Measurements from ENCODE around the gene SEC61G. TPM values are rescaled to one million over a fixed set of nuclear protein-coding genes. Genes with fewer than 3 reads are reported as not detected.

SEC61G gene
- total and polyA plus RNA-seq, 10 of the 15 experiments (the other 5 are each of a cell fraction or from before 2014, with no cell fraction given) = 163 to 809 (median 346) TPM

DNA sequence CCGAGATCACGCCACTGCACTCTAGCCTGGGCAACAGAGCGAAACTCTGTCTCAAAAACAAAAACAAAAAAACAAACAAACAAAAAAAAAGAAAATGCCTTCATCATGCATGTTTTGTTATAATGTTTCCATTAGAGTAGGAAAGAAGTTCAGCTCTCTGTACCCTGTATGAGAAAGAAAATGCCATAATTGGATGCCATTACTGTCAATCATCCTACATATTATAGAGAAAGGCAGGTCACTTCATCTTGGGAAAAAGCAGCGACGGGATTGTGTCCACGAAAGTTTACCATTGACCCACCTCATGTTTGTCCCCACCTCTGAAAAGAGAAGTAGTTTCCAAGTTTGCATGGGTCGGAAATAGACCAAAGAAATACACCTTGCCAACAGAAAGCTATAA lies 33.8 kb downstream of the SEC61G start:
- DNase-seq (ENCODE audit: low read depth, low spot score) (no peak), ATAC-seq (no peak), FAIRE-seq (no peak)
- no peaks in the 10 kb centered on the region for H3K79me2 ChIP-seq (ENCODE audit: control insufficient read depth, insufficient read depth, low read length)
- intact Hi-C loops (cut with micrococcal nuclease; ENCODE audit: unreplicated experiment) (no loop called here), in situ Hi-C loops (cut with MboI) (no loop called here)
- H2AFZ ChIP-seq (ENCODE audit: control insufficient read depth, low read depth, low read length) = no peak overlapping the region
- H3K27ac ChIP-seq (ENCODE audit: control insufficient read depth, insufficient read depth) = no peak overlapping the region
- SMC1A ChIA-PET (ENCODE audit: uncharacterized antibody, unreplicated experiment) = no interaction called here
- no peaks in the 10 kb centered on the region for H3K27me3 ChIP-seq (replicated peaks in 1 of 2; ENCODE audit: control insufficient read depth in 2 of 2, insufficient read depth in 2 of 2, low read length in 1 of 2)
- H3K4me2 ChIP-seq (ENCODE audit: control insufficient read depth, insufficient read depth) = no peak overlapping the region
- H3K9me3 ChIP-seq (replicated peaks; ENCODE audit: control insufficient read depth, insufficient read depth, low read length) = no peaks in the 10 kb centered on the region
- POLR2A ChIA-PET = no interaction called here
- no peaks in the 10 kb centered on the region for H3K36me3 ChIP-seq (ENCODE audit: control insufficient read depth in 2 of 2, insufficient read depth in 2 of 2, low read length in 1 of 2)
- CTCF ChIA-PET = no interaction called here
- no peaks in the 10 kb centered on the region for H4K20me1 ChIP-seq (ENCODE audit: control insufficient read depth, insufficient read depth)
- H3K4me1 ChIP-seq (ENCODE audit: control insufficient read depth, insufficient read depth, low read length) = no peaks in the 10 kb centered on the region
- RAD21 ChIA-PET (ENCODE audit: unreplicated experiment) = no interaction called here
- WGBS (ENCODE audit: insufficient coverage, insufficient replicate concordance, low lambda C conversion rate, missing lambda C conversion rate) = 40% methylated on average over 7 of the region's 7 CpGs
- H3K4me3 ChIP-seq = no peak overlapping the region
- no peak overlapping the region for H3K9ac ChIP-seq (ENCODE audit: control insufficient read depth, insufficient read depth, low read length)
- BruUV-seq (replicated peaks) = no TSS peak
- TF ChIP-seq NR2C2 (IDR thresholded peaks at IDR 0.05; ENCODE audit: borderline replicate concordance, control insufficient read depth, insufficient read length, low read depth) (no peak), IKZF2 (IDR thresholded peaks at IDR 0.05) (no peak)

DNA sequence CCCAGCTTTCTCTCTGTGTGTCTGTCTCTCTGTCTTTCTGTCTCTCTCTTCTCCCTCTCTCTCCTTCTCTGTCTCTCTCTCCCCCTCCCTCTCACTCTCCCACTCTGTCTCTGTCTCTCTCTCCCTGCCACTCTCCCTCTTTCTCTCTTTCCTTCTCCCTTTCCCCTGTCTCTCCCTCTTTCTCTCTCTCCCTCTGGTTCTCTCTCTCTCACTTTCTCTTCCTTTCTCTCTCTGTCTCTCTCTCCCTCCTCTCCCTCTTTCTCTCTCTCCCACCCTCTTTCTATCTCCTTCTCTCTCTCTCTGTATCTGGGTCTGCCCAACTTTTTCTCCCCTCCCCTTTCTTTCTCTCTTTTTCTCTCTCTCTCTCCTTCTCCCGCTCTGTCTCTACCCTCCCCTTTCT lies 36.5 kb downstream of the SEC61G start:
- no TSS peak for BruUV-seq (replicated peaks)
- Histone ChIP-seq H3K36me3 (ENCODE audit: control insufficient read depth in 2 of 2, insufficient read depth in 2 of 2, low read length in 1 of 2) (no peaks in the 10 kb centered on the region), H3K4me2 (ENCODE audit: control insufficient read depth, insufficient read depth) (no peak overlapping the region), H4K20me1 (ENCODE audit: control insufficient read depth, insufficient read depth) (no peaks in the 10 kb centered on the region), H3K9me3 (replicated peaks; ENCODE audit: control insufficient read depth, insufficient read depth, low read length) (no peaks in the 10 kb centered on the region; the same call in 2 of the 3 replicates), H3K4me3 (no peak overlapping the region), H2AFZ (ENCODE audit: control insufficient read depth, low read depth, low read length) (no peak overlapping the region), H3K27me3 (replicated peaks in 1 of 2; ENCODE audit: control insufficient read depth in 2 of 2, insufficient read depth in 2 of 2, low read length in 1 of 2) (no peaks in the 10 kb centered on the region), H3K4me1 (ENCODE audit: control insufficient read depth, insufficient read depth, low read length) (no peaks in the 10 kb centered on the region), H3K79me2 (ENCODE audit: control insufficient read depth, insufficient read depth, low read length) (no peaks in the 10 kb centered on the region), H3K9ac (ENCODE audit: control insufficient read depth, insufficient read depth, low read length) (no peak overlapping the region), H3K27ac (ENCODE audit: control insufficient read depth, insufficient read depth) (no peak overlapping the region)
- ATAC-seq (no peak), DNase-seq (ENCODE audit: low read depth, low spot score) (no peak), FAIRE-seq (no peak)
- intact Hi-C loops (cut with micrococcal nuclease; ENCODE audit: unreplicated experiment) = no loop called here
- ChIA-PET POLR2A (no interaction called here), SMC1A (ENCODE audit: uncharacterized antibody, unreplicated experiment) (no interaction called here), CTCF (no interaction called here), RAD21 (ENCODE audit: unreplicated experiment) (no interaction called here)
- in situ Hi-C loops (cut with MboI) = no loop called here
- 22% methylated on average over 1 of the region's 1 CpG for WGBS (ENCODE audit: insufficient coverage, insufficient replicate concordance, low lambda C conversion rate, missing lambda C conversion rate)
- TF ChIP-seq, protein P1, sequence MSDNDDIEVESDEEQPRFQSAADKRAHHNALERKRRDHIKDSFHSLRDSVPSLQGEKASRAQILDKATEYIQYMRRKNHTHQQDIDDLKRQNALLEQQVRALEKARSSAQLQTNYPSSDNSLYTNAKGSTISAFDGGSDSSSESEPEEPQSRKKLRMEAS (IDR thresholded peaks at IDR 0.05; ENCODE audit: low read depth, low read length) = no peak
- TF ChIP-seq TCF3 (IDR thresholded peaks at IDR 0.05; ENCODE audit: borderline replicate concordance, insufficient read depth, low read depth, low read length) = no peak
- TF ChIP-seq, protein P2, sequence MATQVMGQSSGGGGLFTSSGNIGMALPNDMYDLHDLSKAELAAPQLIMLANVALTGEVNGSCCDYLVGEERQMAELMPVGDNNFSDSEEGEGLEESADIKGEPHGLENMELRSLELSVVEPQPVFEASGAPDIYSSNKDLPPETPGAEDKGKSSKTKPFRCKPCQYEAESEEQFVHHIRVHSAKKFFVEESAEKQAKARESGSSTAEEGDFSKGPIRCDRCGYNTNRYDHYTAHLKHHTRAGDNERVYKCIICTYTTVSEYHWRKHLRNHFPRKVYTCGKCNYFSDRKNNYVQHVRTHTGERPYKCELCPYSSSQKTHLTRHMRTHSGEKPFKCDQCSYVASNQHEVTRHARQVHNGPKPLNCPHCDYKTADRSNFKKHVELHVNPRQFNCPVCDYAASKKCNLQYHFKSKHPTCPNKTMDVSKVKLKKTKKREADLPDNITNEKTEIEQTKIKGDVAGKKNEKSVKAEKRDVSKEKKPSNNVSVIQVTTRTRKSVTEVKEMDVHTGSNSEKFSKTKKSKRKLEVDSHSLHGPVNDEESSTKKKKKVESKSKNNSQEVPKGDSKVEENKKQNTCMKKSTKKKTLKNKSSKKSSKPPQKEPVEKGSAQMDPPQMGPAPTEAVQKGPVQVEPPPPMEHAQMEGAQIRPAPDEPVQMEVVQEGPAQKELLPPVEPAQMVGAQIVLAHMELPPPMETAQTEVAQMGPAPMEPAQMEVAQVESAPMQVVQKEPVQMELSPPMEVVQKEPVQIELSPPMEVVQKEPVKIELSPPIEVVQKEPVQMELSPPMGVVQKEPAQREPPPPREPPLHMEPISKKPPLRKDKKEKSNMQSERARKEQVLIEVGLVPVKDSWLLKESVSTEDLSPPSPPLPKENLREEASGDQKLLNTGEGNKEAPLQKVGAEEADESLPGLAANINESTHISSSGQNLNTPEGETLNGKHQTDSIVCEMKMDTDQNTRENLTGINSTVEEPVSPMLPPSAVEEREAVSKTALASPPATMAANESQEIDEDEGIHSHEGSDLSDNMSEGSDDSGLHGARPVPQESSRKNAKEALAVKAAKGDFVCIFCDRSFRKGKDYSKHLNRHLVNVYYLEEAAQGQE (IDR thresholded peaks at IDR 0.05; ENCODE audit: low read depth, low read length) = no peak
- TF ChIP-seq, protein P3, sequence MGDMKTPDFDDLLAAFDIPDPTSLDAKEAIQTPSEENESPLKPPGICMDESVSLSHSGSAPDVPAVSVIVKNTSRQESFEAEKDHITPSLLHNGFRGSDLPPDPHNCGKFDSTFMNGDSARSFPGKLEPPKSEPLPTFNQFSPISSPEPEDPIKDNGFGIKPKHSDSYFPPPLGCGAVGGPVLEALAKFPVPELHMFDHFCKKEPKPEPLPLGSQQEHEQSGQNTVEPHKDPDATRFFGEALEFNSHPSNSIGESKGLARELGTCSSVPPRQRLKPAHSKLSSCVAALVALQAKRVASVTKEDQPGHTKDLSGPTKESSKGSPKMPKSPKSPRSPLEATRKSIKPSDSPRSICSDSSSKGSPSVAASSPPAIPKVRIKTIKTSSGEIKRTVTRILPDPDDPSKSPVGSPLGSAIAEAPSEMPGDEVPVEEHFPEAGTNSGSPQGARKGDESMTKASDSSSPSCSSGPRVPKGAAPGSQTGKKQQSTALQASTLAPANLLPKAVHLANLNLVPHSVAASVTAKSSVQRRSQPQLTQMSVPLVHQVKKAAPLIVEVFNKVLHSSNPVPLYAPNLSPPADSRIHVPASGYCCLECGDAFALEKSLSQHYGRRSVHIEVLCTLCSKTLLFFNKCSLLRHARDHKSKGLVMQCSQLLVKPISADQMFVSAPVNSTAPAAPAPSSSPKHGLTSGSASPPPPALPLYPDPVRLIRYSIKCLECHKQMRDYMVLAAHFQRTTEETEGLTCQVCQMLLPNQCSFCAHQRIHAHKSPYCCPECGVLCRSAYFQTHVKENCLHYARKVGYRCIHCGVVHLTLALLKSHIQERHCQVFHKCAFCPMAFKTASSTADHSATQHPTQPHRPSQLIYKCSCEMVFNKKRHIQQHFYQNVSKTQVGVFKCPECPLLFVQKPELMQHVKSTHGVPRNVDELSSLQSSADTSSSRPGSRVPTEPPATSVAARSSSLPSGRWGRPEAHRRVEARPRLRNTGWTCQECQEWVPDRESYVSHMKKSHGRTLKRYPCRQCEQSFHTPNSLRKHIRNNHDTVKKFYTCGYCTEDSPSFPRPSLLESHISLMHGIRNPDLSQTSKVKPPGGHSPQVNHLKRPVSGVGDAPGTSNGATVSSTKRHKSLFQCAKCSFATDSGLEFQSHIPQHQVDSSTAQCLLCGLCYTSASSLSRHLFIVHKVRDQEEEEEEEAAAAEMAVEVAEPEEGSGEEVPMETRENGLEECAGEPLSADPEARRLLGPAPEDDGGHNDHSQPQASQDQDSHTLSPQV (IDR thresholded peaks at IDR 0.05) = no peak
- TF ChIP-seq TCF12 (IDR thresholded peaks at IDR 0.05; ENCODE audit: low read depth, low read length) = no peak
- TF ChIP-seq CBFB (IDR thresholded peaks at IDR 0.05; ENCODE audit: low read depth) = no peak
- TF ChIP-seq SP1 (IDR thresholded peaks at IDR 0.05; ENCODE audit: low read depth, low read length) = no peak
